Psoas muscle (tissue), 8 donors: ENCODE data around the gene PRDM15. TPM values are rescaled to one million over a fixed set of nuclear protein-coding genes. Genes with fewer than 3 reads are reported as not detected.

ENCODE experiments used
- ATAC-seq, 4 donors: fragments of 200-7000 bp; cut with Tn5 transposase; one replicate each; pipeline ENCODE4 v1.9.1; 2020; ENCODE audit warnings: moderate library complexity in 3 of 4, mild to moderate bottlenecking in 2 of 4
- DNase-seq, 2 donors: peaks; one replicate each; pipeline ENCODE4 v3.0.0-alpha.2; 2020
- H3K27ac ChIP-seq: fragments of 200-600 bp; one replicate; pipeline ENCODE4 v1.8.0; 2022
- H3K27me3 ChIP-seq, 3 donors: fragments of 200-600 bp in 1 of 3; one replicate each; pipeline versions ENCODE4 v1.6.1 to v1.8.0; 2013 to 2022; ENCODE audit warnings: low read length in 2 of 3, mild to moderate bottlenecking in 2 of 3, moderate library complexity in 1 of 3; ENCODE audit not compliant: insufficient read depth in 3 of 3
- H3K36me3 ChIP-seq, 2 donors: fragments of 200-600 bp in 1 of 2; one replicate each; pipeline versions ENCODE4 v1.6.1 to v1.8.0; 2013 to 2022; ENCODE audit warnings: low read depth in 1 of 2, mild to moderate bottlenecking in 1 of 2, moderate library complexity in 1 of 2; ENCODE audit not compliant: insufficient read depth in 1 of 2
- H3K4me1 ChIP-seq: fragments of 200-600 bp; one replicate; pipeline ENCODE4 v1.8.0; 2022
- H3K4me3 ChIP-seq: fragments of 200-600 bp; one replicate; pipeline ENCODE4 v1.8.0; 2022; ENCODE audit warnings: mild to moderate bottlenecking
- H3K9me3 ChIP-seq: fragments of 200-600 bp; one replicate; pipeline ENCODE4 v1.8.0; 2022
- CTCF ChIP-seq: fragments of 200-600 bp; IDR thresholded peaks from one replicate; pipeline ENCODE4 v1.8.0; 2022; ENCODE audit warnings: antibody characterized with exemption
- WGBS, 3 donors: extraction: QIAGEN DNeasy Blood & Tissue Kit; methylation state at CpG; one replicate each; pipeline versions ENCODE4 v1.1.6 to v1.1.7; 2013; 5-methylcytosine and 5-hydroxymethylcytosine counted together
- intact Hi-C, 2 donors: fragments of 100-400 bp; cut with DNase I; formaldehyde crosslinking; loops; one replicate each; pipeline versions ENCODE4 v1.11.0 to v1.14.2; 2022
- polyA plus RNA-seq, 3 donors: library from polyadenylated mRNA; stranded (reverse); fragments of 200-250 nt; gene quantifications; one replicate each; pipeline ENCODE4 v1.2.3, GENCODE V29; 2013
- total RNA-seq, 4 donors: library from RNA; stranded (reverse); fragmentation: NEBNext Ultra II Directional in 2 of 4; extraction: Animal tissue kit (Norgen Biotek cat#: 25700) in 2 of 4; gene quantifications; one replicate each; pipeline versions ENCODE4 v1.2.1 to v1.2.4, GENCODE V29; 2021 to 2023
- donor health status: healthy with polysubstance abuse.
- donor health status: DM: no; HTN: no; CAD: no; lungs with moderate emphysema.
- donor health status: Bipolar disorder and iron deficiency.
- donor health status: healthy.
- donor health status: DM: yes; HTN: yes; CAD: no.
- donor health status: DM: no; HTN: no; CAD: no.
- donor health status: DM: no; HTN: no; CAD: no.
- donor health status: DM: yes; HTN: yes; CAD: no.

Gene PRDM15
- total and polyA plus RNA-seq, 7 donors: 2.2 to 6.4 (median 3.7) TPM

GRCh38 chr21:41891132-41891531, 12.0 kb upstream of the PRDM15 start:
- H3K27me3 ChIP-seq: no peaks in the 10 kb centered on the region
- H3K27ac ChIP-seq: no peak overlapping the region
- H3K9me3 ChIP-seq: no peaks in the 10 kb centered on the region
- H3K36me3 ChIP-seq: no peaks in the 10 kb centered on the region
- DNase-seq: no peak
- 80 to 85% (median 82%) methylated on average over 5 of the region's 5 CpGs for WGBS, 3 donors
- H3K4me1 ChIP-seq: no peaks in the 10 kb centered on the region
- no peak for TF ChIP-seq CTCF
- no peak for ATAC-seq
- H3K4me3 ChIP-seq: no peak overlapping the region
- intact Hi-C loops: no loop called here

GRCh38 chr21:41890355-41890754, 11.2 kb upstream of the PRDM15 start:
- 62 to 87% (median 71%) methylated on average over 6 of the region's 6 CpGs for WGBS, 3 donors
- Histone ChIP-seq H3K4me3 (no peak overlapping the region), H3K9me3 (no peaks in the 10 kb centered on the region), H3K36me3 (no peaks in the 10 kb centered on the region), H3K27ac (no peak overlapping the region), H3K27me3 (no peaks in the 10 kb centered on the region), H3K4me1 (no peaks in the 10 kb centered on the region)
- no peak for TF ChIP-seq CTCF
- DNase-seq: no peak
- intact Hi-C loops: no loop called here
- ATAC-seq: no peak

- ATAC-seq (peak in 1 of 4 donors; percentile 10), DNase-seq (no peak)
- H3K27me3 ChIP-seq: no peaks in the 10 kb centered on the region
- intact Hi-C loops: loop anchor here in 1 of 2 donors (5.0 kb wide), 1 partner anchor 123 kb away; the partner anchor contains the start of gene ZBTB21
- 48 to 71% (median 49%) methylated on average over 13 of the region's 13 CpGs for WGBS, 3 donors
- H3K27ac ChIP-seq: no peak overlapping the region
- no peaks in the 10 kb centered on the region for H3K9me3 ChIP-seq
- no peaks in the 10 kb centered on the region for H3K4me1 ChIP-seq
- H3K4me3 ChIP-seq: no peak overlapping the region
- no peak for TF ChIP-seq CTCF
- no peaks in the 10 kb centered on the region for H3K36me3 ChIP-seq
These were observed 9.7 kb upstream of the PRDM15 start for GRCh38 chr21:41888749-41889376.

- 94 to 95% (median 95%) methylated on average over 5 of the region's 5 CpGs for WGBS, 3 donors
- H3K27me3 ChIP-seq: no peaks in the 10 kb centered on the region
- intact Hi-C loops: loop anchor here in 1 of 2 donors (5.0 kb wide), 1 partner anchor 125 kb away; the partner anchor contains the start of gene ZBTB21
- TF ChIP-seq CTCF: no peak
- DNase-seq (no peak), ATAC-seq (no peak)
- no peak overlapping the region for H3K4me3 ChIP-seq
- no peaks in the 10 kb centered on the region for H3K36me3 ChIP-seq
- no peak overlapping the region for H3K27ac ChIP-seq
- no peaks in the 10 kb centered on the region for H3K4me1 ChIP-seq
- H3K9me3 ChIP-seq: no peaks in the 10 kb centered on the region
These were observed 8.5 kb upstream of the PRDM15 start for GRCh38 chr21:41887667-41888066.

GRCh38 chr21:41886328-41886727, 7.2 kb upstream of the PRDM15 start:
- H3K9me3 ChIP-seq: no peaks in the 10 kb centered on the region
- no peak for DNase-seq
- no peaks in the 10 kb centered on the region for H3K27me3 ChIP-seq
- H3K27ac ChIP-seq: no peak overlapping the region
- H3K36me3 ChIP-seq: no peaks in the 10 kb centered on the region
- 73 to 85% (median 83%) methylated on average over 7 of the region's 7 CpGs for WGBS, 3 donors
- no peak overlapping the region for H3K4me3 ChIP-seq
- no peak for TF ChIP-seq CTCF
- no peaks in the 10 kb centered on the region for H3K4me1 ChIP-seq
- intact Hi-C loops: loop anchor here in 1 of 2 donors (5.0 kb wide), 1 partner anchor 126 kb away; the partner anchor contains the start of gene ZBTB21
- ATAC-seq: no peak
